IMR-90 (cell line): ENCODE data around the gene PTCD1. TPM values are rescaled to one million over a fixed set of nuclear protein-coding genes. Genes with fewer than 3 reads are reported as not detected.

Experiments used
- ATAC-seq: fragments of 200-7000 bp; cut with Tn5 transposase; 2 replicates; pipeline ENCODE4 v1.9.1; 2020; ENCODE audit warnings: low read depth, mild to moderate bottlenecking, moderate library complexity
- BruUV-seq: library from RNA; stranded (reverse); fragments of 400-500 nt; replicated peaks from 2 replicates; lab custom pipeline; 2021; lab: Mats Ljungman, UMichigan
- CTCF ChIA-PET: fragments of 300-600 bp; formaldehyde crosslinking; extraction: SDS; loops from one replicate; lab custom pipeline; 2021; ENCODE audit warnings: antibody characterized with exemption; lab: Yijun Ruan, JAX
- POLR2A ChIA-PET: fragments of 300-600 bp; sonication (Branson Sonifier 250); formaldehyde crosslinking; loops from one replicate; lab custom pipeline; 2022; ENCODE audit warnings: antibody characterized with exemption; ENCODE audit not compliant: unreplicated experiment; lab: Charles Lee
- DNase-seq: peaks from one replicate; pipeline ENCODE4 v3.0.0; 2013
- H2AFZ ChIP-seq: replicated peaks from 2 replicates; pipeline ENCODE3; 2013; ENCODE audit warnings: low read length, mild to moderate bottlenecking; ENCODE audit not compliant: poor library complexity
- H2AK5ac ChIP-seq: 2 replicates; pipeline ENCODE4 v1.6.1; 2013; ENCODE audit warnings: low read depth, low read length, inconsistent platforms
- H2AK9ac ChIP-seq: replicated peaks from 2 replicates; pipeline ENCODE3; 2013; ENCODE audit warnings: mild to moderate bottlenecking, low read depth, low read length, moderate library complexity; ENCODE audit not compliant: poor library complexity
- H2BK120ac ChIP-seq: 2 replicates; pipeline ENCODE4 v1.6.1; 2013; ENCODE audit warnings: low read depth, low read length, inconsistent platforms
- H2BK15ac ChIP-seq: 3 replicates; pipeline ENCODE4 v1.6.1; 2013; ENCODE audit warnings: low read depth, low read length, inconsistent platforms
- H2BK20ac ChIP-seq: 2 replicates; pipeline ENCODE4 v1.6.1; 2013; ENCODE audit warnings: low read depth, mild to moderate bottlenecking, inconsistent platforms, low read length, moderate library complexity
- H2BK5ac ChIP-seq: 2 replicates; pipeline ENCODE4 v1.6.1; 2013; ENCODE audit warnings: mild to moderate bottlenecking, low read depth, low read length, inconsistent platforms; ENCODE audit not compliant: poor library complexity, severe bottlenecking
- H3K14ac ChIP-seq: replicated peaks from 2 replicates; pipeline ENCODE4 v1.6.1; 2013; ENCODE audit warnings: low read depth, low read length, inconsistent platforms
- H3K18ac ChIP-seq: 2 replicates; pipeline ENCODE4 v1.6.1; 2013; ENCODE audit warnings: low read depth, low read length, control low read depth
- H3K23ac ChIP-seq: 2 replicates; pipeline ENCODE4 v1.6.1; 2013; ENCODE audit warnings: low read depth, low read length, inconsistent platforms
- H3K27ac ChIP-seq: 2 replicates; pipeline ENCODE4 v1.5.1; 2013; ENCODE audit warnings: mild to moderate bottlenecking, control low read depth, low read length; ENCODE audit not compliant: insufficient read depth
- H3K27me3 ChIP-seq: 2 replicates; pipeline ENCODE4 v1.6.1; 2013; ENCODE audit warnings: low read length; ENCODE audit not compliant: control insufficient read depth, insufficient read depth
- H3K36me3 ChIP-seq: 2 replicates; pipeline ENCODE4 v1.6.1; 2013; ENCODE audit warnings: low read length, mixed read lengths; ENCODE audit not compliant: control insufficient read depth, insufficient read depth
- H3K4ac ChIP-seq: 2 replicates; pipeline ENCODE4 v1.6.1; 2013; ENCODE audit warnings: low read depth, low read length, inconsistent platforms
- H3K4me1 ChIP-seq: 2 replicates; pipeline ENCODE4 v1.6.1; 2013; ENCODE audit warnings: low read length, mixed read lengths; ENCODE audit not compliant: control insufficient read depth, insufficient read depth
- H3K4me2 ChIP-seq: 2 replicates; pipeline ENCODE4 v1.6.1; 2013; ENCODE audit warnings: low read depth, mild to moderate bottlenecking, control low read depth, low read length, moderate library complexity
- H3K4me3 ChIP-seq: 2 replicates; pipeline ENCODE4 v1.5.1; 2013; ENCODE audit warnings: low read depth, mild to moderate bottlenecking, control low read depth, low read length, moderate library complexity; ENCODE audit not compliant: insufficient read depth
- H3K56ac ChIP-seq: 2 replicates; pipeline ENCODE4 v1.6.1; 2013; ENCODE audit warnings: low read length, inconsistent platforms; ENCODE audit not compliant: insufficient read depth; ENCODE audit errors: extremely low read depth
- H3K79me1 ChIP-seq, 2 experiments: 2 replicates each; pipeline ENCODE4 v1.6.1; 2013; ENCODE audit warnings: low read length in 2 of 2, inconsistent platforms in 1 of 2, low read depth in 1 of 2
- H3K9ac ChIP-seq: 2 replicates; pipeline ENCODE4 v1.6.1; 2013; ENCODE audit warnings: low read depth, low read length, control low read depth
- H3K9me1 ChIP-seq: 2 replicates; pipeline ENCODE4 v1.6.1; 2013; ENCODE audit warnings: low read length, inconsistent platforms; ENCODE audit not compliant: insufficient read depth
- H3K9me3 ChIP-seq: 2 replicates; pipeline ENCODE4 v1.6.1; 2013; ENCODE audit warnings: low read length; ENCODE audit not compliant: control insufficient read depth, insufficient read depth
- H4K20me1 ChIP-seq: 2 replicates; pipeline ENCODE4 v1.6.1; 2013; ENCODE audit warnings: low read length, inconsistent platforms; ENCODE audit not compliant: insufficient read depth
- H4K5ac ChIP-seq: 2 replicates; pipeline ENCODE4 v1.6.1; 2013; ENCODE audit warnings: mild to moderate bottlenecking, low read depth, low read length, control low read depth
- H4K8ac ChIP-seq, 2 experiments: 2 replicates each; pipeline ENCODE4 v1.6.1; 2013; ENCODE audit warnings: low read depth in 2 of 2, low read length in 2 of 2, control low read depth in 1 of 2, inconsistent platforms in 1 of 2
- H4K91ac ChIP-seq: 2 replicates; pipeline ENCODE4 v1.6.1; 2013; ENCODE audit warnings: low read depth, low read length, inconsistent platforms; ENCODE audit not compliant: insufficient read depth
- BHLHE40 ChIP-seq: fragments of 150-350 bp; IDR thresholded peaks from 2 replicates; pipeline ENCODE4 v1.6.1; 2016; ENCODE audit warnings: mild to moderate bottlenecking, low read depth, low read length
- CHD1 ChIP-seq: IDR thresholded peaks from 2 replicates; pipeline ENCODE4 v1.6.1; 2012; ENCODE audit warnings: low read depth, low read length, improper control_type of control experiment
- FOS ChIP-seq: fragments of 150-350 bp; IDR thresholded peaks from 2 replicates; pipeline ENCODE4 v1.6.1; 2016; ENCODE audit warnings: low read depth, low read length
- MAFK ChIP-seq: IDR thresholded peaks from 2 replicates; pipeline ENCODE4 v1.6.1; 2012; ENCODE audit warnings: low read depth, low read length, improper control_type of control experiment
- MAZ ChIP-seq: IDR thresholded peaks from 2 replicates; pipeline ENCODE4 v1.6.1; 2012; ENCODE audit warnings: low read depth, mild to moderate bottlenecking, low read length, improper control_type of control experiment, moderate library complexity, borderline replicate concordance
- MXI1 ChIP-seq: IDR thresholded peaks from 2 replicates; pipeline ENCODE4 v1.6.1; 2012; ENCODE audit warnings: low read depth, mild to moderate bottlenecking, low read length, moderate library complexity, borderline replicate concordance
- NFE2L2 ChIP-seq: fragments of 150-350 bp; IDR thresholded peaks from 2 replicates; pipeline ENCODE4 v1.6.1; 2016; ENCODE audit warnings: low read depth, mild to moderate bottlenecking, low read length
- RAD21 ChIP-seq: IDR thresholded peaks from 2 replicates; pipeline ENCODE4 v1.6.1; 2012; ENCODE audit warnings: low read length, improper control_type of control experiment
- RCOR1 ChIP-seq: IDR thresholded peaks from 2 replicates; pipeline ENCODE4 v1.6.1; 2012; ENCODE audit warnings: mild to moderate bottlenecking, low read length, improper control_type of control experiment; ENCODE audit not compliant: insufficient replicate concordance
- RFX5 ChIP-seq: IDR thresholded peaks from 2 replicates; pipeline ENCODE4 v1.8.0; 2012; ENCODE audit warnings: low read depth, mild to moderate bottlenecking, low read length, moderate library complexity
- SMC3 ChIP-seq: fragments of 150-350 bp; IDR thresholded peaks from 2 replicates; pipeline ENCODE4 v1.6.1; 2016; ENCODE audit warnings: low read depth, mild to moderate bottlenecking, antibody characterized with exemption, low read length, moderate library complexity
- WGBS, 2 experiments: methylation state at CpG; one replicate each; pipeline versions ENCODE4 v1.1.5 to v1.1.7; 2013; ENCODE audit warnings: missing lambda C conversion rate in 2 of 2; ENCODE audit not compliant: insufficient read length in 1 of 2; ENCODE audit errors: extremely low coverage in 2 of 2; 5-methylcytosine and 5-hydroxymethylcytosine counted together
- dilution Hi-C: fragments of 300-500 bp; cut with HindIII; formaldehyde crosslinking; loops from one replicate; pipeline ENCODE4 v1.14.3; 2018; ENCODE audit warnings: low sequenced_read_pairs; ENCODE audit not compliant: unreplicated experiment
- in situ Hi-C: fragments of 300-500 bp; cut with MboI; formaldehyde crosslinking; loops from 3 replicates; pipeline ENCODE4 v1.14.3; 2019; ENCODE audit warnings: low sequenced_read_pairs, inconsistent platforms, mixed read lengths
- intact Hi-C: fragments of 100-400 bp; cut with micrococcal nuclease; formaldehyde crosslinking; loops from 2 replicates; pipeline ENCODE4 v1.10.0; 2022
- polyA plus RNA-seq, 3 experiments: library from polyadenylated mRNA; depleted of rRNA; stranded (reverse); fragments of >200 nt; gene quantifications; 2 replicates each; pipeline ENCODE4 v1.2.3, GENCODE V29; 2012; ENCODE audit warnings: low replicate concordance in 1 of 3
- total RNA-seq: library from RNA; depleted of rRNA; stranded (reverse); fragments of >200 nt; gene quantifications from 2 replicates; pipeline ENCODE4 v1.2.3, GENCODE V29; 2012
- TF ChIP-seq, protein P1 (sequence below): fragments of 150-350 bp; IDR thresholded peaks from 2 replicates; pipeline ENCODE4 v1.6.1; 2016; ENCODE audit warnings: low read depth, mild to moderate bottlenecking, low read length, moderate library complexity, borderline replicate concordance
- TF ChIP-seq, protein P2 (sequence below): fragments of 150-350 bp; IDR thresholded peaks from 2 replicates; pipeline ENCODE4 v1.6.1; 2017; ENCODE audit warnings: mild to moderate bottlenecking, antibody characterized with exemption, low read length, low read depth
- TF ChIP-seq, protein P3 (sequence below): conservative IDR thresholded peaks from 2 replicates; pipeline ENCODE4 v1.5.1; 2012; ENCODE audit warnings: mild to moderate bottlenecking, low read depth, low read length, improper control_type of control experiment

The PTCD1 gene
- total and polyA plus RNA-seq, 2 of the 4 experiments (the other 2 are of a cell fraction), result 2.2 to 4.0 TPM

DNA sequence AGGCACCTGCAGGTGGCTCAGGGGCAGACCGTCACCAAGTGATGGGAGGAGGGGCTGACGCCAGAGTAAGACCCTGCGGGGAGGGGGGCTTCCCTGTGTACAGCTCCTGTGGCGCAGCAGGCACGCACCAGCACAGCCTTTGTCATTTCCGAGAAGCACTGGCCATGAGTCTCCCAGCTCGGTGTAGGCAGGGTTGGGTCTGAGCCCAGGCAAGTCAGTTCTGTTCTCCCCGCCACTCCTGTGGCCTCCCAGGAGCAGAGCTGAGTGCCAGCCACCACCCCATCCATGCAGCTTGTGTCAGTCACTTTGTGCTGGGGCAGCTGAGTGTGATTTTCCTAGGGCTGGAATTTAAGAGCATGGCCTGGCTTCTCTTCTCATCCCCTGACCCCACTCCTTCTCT is 13.3 kb upstream of the PTCD1 start:
- 82% methylated on average over 2 of the region's 8 CpGs; no CpG with 5 or more reads in 1 of the 2 experiments for WGBS, 2 experiments
- Histone ChIP-seq H3K4me2 (no peak overlapping the region), H3K27me3 (no peaks in the 10 kb centered on the region), H3K18ac (no peak overlapping the region), H4K91ac (no peak overlapping the region), H4K8ac (no peak overlapping the region), H3K56ac (no peak overlapping the region), H3K23ac (no peak overlapping the region), H3K79me1 (peaks cover 14 to 68% of the 10 kb centered on the region in 2 experiments), H3K9me1 (no peaks in the 10 kb centered on the region), H3K4ac (no peak overlapping the region), H2BK20ac (no peak overlapping the region), H3K9me3 (no peaks in the 10 kb centered on the region), H4K20me1 (peaks cover 43% of the 10 kb centered on the region), H2AFZ (no peak overlapping the region), H3K36me3 (peaks cover 86% of the 10 kb centered on the region), H2BK15ac (no peak overlapping the region), H2AK9ac (no peak overlapping the region), H3K27ac (no peak overlapping the region), H2BK120ac (no peak overlapping the region), H3K9ac (no peak overlapping the region), H3K4me3 (no peak overlapping the region), H2BK5ac (no peak overlapping the region), H4K5ac (no peak overlapping the region), H3K14ac (no peak overlapping the region), H2AK5ac (no peak overlapping the region), H3K4me1 (no peaks in the 10 kb centered on the region)
- ChIA-PET POLR2A (no interaction called here), CTCF (no interaction called here)
- dilution Hi-C loops (no loop called here), in situ Hi-C loops (no loop called here), intact Hi-C loops (no loop called here)
- DNase-seq (no peak), ATAC-seq (no peak)
- TF ChIP-seq MXI1 (no peak), FOS (no peak), RFX5 (no peak), NFE2L2 (no peak), CHD1 (no peak), BHLHE40 (no peak), MAZ (no peak), SMC3 (no peak), MAFK (no peak), RCOR1 (no peak), RAD21 (no peak)
- TF ChIP-seq, protein P1, sequence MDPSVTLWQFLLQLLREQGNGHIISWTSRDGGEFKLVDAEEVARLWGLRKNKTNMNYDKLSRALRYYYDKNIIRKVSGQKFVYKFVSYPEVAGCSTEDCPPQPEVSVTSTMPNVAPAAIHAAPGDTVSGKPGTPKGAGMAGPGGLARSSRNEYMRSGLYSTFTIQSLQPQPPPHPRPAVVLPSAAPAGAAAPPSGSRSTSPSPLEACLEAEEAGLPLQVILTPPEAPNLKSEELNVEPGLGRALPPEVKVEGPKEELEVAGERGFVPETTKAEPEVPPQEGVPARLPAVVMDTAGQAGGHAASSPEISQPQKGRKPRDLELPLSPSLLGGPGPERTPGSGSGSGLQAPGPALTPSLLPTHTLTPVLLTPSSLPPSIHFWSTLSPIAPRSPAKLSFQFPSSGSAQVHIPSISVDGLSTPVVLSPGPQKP, result no peak
- TF ChIP-seq, protein P2, sequence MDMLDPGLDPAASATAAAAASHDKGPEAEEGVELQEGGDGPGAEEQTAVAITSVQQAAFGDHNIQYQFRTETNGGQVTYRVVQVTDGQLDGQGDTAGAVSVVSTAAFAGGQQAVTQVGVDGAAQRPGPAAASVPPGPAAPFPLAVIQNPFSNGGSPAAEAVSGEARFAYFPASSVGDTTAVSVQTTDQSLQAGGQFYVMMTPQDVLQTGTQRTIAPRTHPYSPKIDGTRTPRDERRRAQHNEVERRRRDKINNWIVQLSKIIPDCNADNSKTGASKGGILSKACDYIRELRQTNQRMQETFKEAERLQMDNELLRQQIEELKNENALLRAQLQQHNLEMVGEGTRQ, result no peak
- TF ChIP-seq, protein P3, sequence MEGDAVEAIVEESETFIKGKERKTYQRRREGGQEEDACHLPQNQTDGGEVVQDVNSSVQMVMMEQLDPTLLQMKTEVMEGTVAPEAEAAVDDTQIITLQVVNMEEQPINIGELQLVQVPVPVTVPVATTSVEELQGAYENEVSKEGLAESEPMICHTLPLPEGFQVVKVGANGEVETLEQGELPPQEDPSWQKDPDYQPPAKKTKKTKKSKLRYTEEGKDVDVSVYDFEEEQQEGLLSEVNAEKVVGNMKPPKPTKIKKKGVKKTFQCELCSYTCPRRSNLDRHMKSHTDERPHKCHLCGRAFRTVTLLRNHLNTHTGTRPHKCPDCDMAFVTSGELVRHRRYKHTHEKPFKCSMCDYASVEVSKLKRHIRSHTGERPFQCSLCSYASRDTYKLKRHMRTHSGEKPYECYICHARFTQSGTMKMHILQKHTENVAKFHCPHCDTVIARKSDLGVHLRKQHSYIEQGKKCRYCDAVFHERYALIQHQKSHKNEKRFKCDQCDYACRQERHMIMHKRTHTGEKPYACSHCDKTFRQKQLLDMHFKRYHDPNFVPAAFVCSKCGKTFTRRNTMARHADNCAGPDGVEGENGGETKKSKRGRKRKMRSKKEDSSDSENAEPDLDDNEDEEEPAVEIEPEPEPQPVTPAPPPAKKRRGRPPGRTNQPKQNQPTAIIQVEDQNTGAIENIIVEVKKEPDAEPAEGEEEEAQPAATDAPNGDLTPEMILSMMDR, result no peak
- no TSS peak for BruUV-seq
